Measurements from ENCODE around the gene MTMR4.

- TF ChIP-seq ELF1 (IDR thresholded peaks at IDR 0.05; ENCODE audit: borderline replicate concordance, low read depth) (no peak), SP1 (IDR thresholded peaks at IDR 0.05; ENCODE audit: low read depth) (no peak), TCF7L2 (IDR thresholded peaks at IDR 0.05; ENCODE audit: borderline replicate concordance, extremely low read depth, insufficient read depth, insufficient read length) (no peak), CTCF (IDR thresholded peaks at IDR 0.05 in 2 of 3, conservative IDR thresholded peaks at IDR 0.05 in 1 of 3; ENCODE audit: borderline replicate concordance in 1 of 3, insufficient read depth in 1 of 3, low read depth in 2 of 3, low read length in 2 of 3) (no peak), POLR2A (IDR thresholded peaks at IDR 0.05; ENCODE audit: borderline replicate concordance, extremely low read depth, insufficient read depth, insufficient read length) (no peak), RAD21 (IDR thresholded peaks at IDR 0.05; ENCODE audit: low read depth) (no peak), ZNF274 (IDR thresholded peaks at IDR 0.05; ENCODE audit: low read depth, low read length) (no peak), REST (IDR thresholded peaks at IDR 0.05; ENCODE audit: low read depth) (no peak), POLR2AphosphoS5 (IDR thresholded peaks at IDR 0.05; ENCODE audit: low read depth, low read length) (no peak), ATF3 (IDR thresholded peaks at IDR 0.05) (no peak), JUND (IDR thresholded peaks at IDR 0.05) (no peak), EZH2phosphoT487 (IDR thresholded peaks at IDR 0.05; ENCODE audit: borderline replicate concordance) (no peak)
These were observed 29.8 kb downstream of the MTMR4 start for GRCh38 chr17:58484600-58484999.
